Measurements from ENCODE around the gene ZNF311.

DNA sequence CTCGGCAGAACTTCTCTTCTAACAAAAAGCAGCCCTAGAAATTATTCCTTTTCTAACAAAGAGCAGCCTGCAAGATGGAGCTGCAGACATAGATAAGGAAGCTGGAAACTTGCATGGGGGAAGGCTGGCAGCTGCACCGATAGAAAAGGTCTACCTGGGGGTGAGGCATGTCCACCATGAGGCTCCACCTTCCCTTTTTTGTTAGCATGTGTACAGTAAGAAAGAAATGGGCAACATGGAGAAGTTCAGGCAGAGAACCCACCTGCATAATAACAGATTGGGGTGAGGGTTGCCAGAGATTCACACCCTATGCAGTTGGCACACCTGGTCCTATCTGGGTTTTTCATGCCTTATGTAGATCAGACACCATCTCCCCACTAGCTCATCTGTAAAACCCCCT lies 25.4 kb downstream of the ZNF311 start:
- TF ChIP-seq POLR2A (IDR thresholded peaks at IDR 0.05), result no peak
- TF ChIP-seq, protein P1, sequence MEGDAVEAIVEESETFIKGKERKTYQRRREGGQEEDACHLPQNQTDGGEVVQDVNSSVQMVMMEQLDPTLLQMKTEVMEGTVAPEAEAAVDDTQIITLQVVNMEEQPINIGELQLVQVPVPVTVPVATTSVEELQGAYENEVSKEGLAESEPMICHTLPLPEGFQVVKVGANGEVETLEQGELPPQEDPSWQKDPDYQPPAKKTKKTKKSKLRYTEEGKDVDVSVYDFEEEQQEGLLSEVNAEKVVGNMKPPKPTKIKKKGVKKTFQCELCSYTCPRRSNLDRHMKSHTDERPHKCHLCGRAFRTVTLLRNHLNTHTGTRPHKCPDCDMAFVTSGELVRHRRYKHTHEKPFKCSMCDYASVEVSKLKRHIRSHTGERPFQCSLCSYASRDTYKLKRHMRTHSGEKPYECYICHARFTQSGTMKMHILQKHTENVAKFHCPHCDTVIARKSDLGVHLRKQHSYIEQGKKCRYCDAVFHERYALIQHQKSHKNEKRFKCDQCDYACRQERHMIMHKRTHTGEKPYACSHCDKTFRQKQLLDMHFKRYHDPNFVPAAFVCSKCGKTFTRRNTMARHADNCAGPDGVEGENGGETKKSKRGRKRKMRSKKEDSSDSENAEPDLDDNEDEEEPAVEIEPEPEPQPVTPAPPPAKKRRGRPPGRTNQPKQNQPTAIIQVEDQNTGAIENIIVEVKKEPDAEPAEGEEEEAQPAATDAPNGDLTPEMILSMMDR (IDR thresholded peaks at IDR 0.05), result no peak
- no peak for TF ChIP-seq POLR2AphosphoS5 (IDR thresholded peaks at IDR 0.05)

All from sigmoid colon (tissue), 4 donors.